GM23338 (cell line): ENCODE measurements around the gene TMEM214. TPM values are rescaled to one million over a fixed set of nuclear protein-coding genes. Genes with fewer than 3 reads are reported as not detected.

ENCODE experiments used
- ATAC-seq: fragments of 200-7000 bp; cut with Tn5 transposase; 3 replicates; pipeline ENCODE4 v1.9.1; 2020
- DNase-seq: peaks from one replicate; pipeline ENCODE4 v3.0.0-alpha.2; 2015; ENCODE audit warnings: low spot score
- H2AFZ ChIP-seq: fragments of 200-600 bp; sonication (generic); 2 replicates; pipeline ENCODE4 v1.8.0; 2016; ENCODE audit warnings: antibody characterized with exemption, mild to moderate bottlenecking, moderate library complexity
- H3F3A ChIP-seq: fragments of 200-600 bp; sonication (generic); replicated peaks from 2 replicates; pipeline ENCODE4 v1.8.0; 2017; ENCODE audit warnings: antibody characterized with exemption, mixed run types, low read depth
- H3K27ac ChIP-seq: fragments of 200-600 bp; sonication (generic); 2 replicates; pipeline ENCODE4 v1.6.1; 2016; ENCODE audit warnings: low read depth
- H3K27me3 ChIP-seq: fragments of 200-600 bp; sonication (generic); 2 replicates; pipeline ENCODE4 v1.8.0; 2016; ENCODE audit warnings: mild to moderate bottlenecking, mixed run types, moderate library complexity; ENCODE audit not compliant: insufficient read depth
- H3K36me3 ChIP-seq: fragments of 200-600 bp; sonication (generic); 2 replicates; pipeline ENCODE4 v1.8.0; 2016; ENCODE audit warnings: mild to moderate bottlenecking; ENCODE audit not compliant: insufficient read depth
- H3K4me1 ChIP-seq: fragments of 200-600 bp; sonication (generic); 2 replicates; pipeline ENCODE4 v1.8.0; 2016; ENCODE audit warnings: mild to moderate bottlenecking, moderate library complexity; ENCODE audit not compliant: insufficient read depth
- H3K4me2 ChIP-seq: fragments of 200-600 bp; sonication (generic); 2 replicates; pipeline ENCODE4 v1.7.1; 2017; ENCODE audit warnings: mixed run types
- H3K4me3 ChIP-seq: fragments of 200-600 bp; sonication (generic); 2 replicates; pipeline ENCODE4 v1.6.1; 2016; ENCODE audit warnings: mixed run types
- H3K79me2 ChIP-seq: fragments of 200-600 bp; sonication (generic); replicated peaks from 2 replicates; pipeline ENCODE4 v1.8.0; 2017; ENCODE audit warnings: mild to moderate bottlenecking; ENCODE audit not compliant: insufficient read depth
- H3K9me2 ChIP-seq: fragments of 200-600 bp; sonication (generic); 2 replicates; pipeline ENCODE4 v1.8.0; 2017; ENCODE audit not compliant: insufficient read depth
- H4K20me1 ChIP-seq: fragments of 200-600 bp; sonication (generic); replicated peaks from 2 replicates; pipeline ENCODE4 v1.8.0; 2017; ENCODE audit warnings: mild to moderate bottlenecking; ENCODE audit not compliant: insufficient read depth
- H3K27ac Mint-ChIP-seq: 2 replicates; pipeline ENCODE4 v1.8.0; 2020; ENCODE audit warnings: inconsistent platforms, mild to moderate bottlenecking, moderate library complexity, mixed read lengths
- H3K27me3 Mint-ChIP-seq: 3 replicates; pipeline ENCODE4 v1.8.0; 2022; ENCODE audit warnings: low read depth, mild to moderate bottlenecking, moderate library complexity, mixed read lengths, inconsistent platforms; ENCODE audit not compliant: insufficient read depth, poor library complexity
- H3K36me3 Mint-ChIP-seq: 3 replicates; pipeline ENCODE4 v1.8.0; 2021; ENCODE audit warnings: low read depth, mild to moderate bottlenecking, inconsistent platforms, moderate library complexity, mixed read lengths
- H3K4me1 Mint-ChIP-seq: 3 replicates; pipeline ENCODE4 v1.8.0; 2020; ENCODE audit warnings: mild to moderate bottlenecking, inconsistent platforms, mixed read lengths
- H3K4me3 Mint-ChIP-seq: 3 replicates; pipeline ENCODE4 v1.8.0; 2021; ENCODE audit warnings: moderate library complexity, mild to moderate bottlenecking, inconsistent platforms, mixed read lengths
- H3K9me3 Mint-ChIP-seq: 3 replicates; pipeline ENCODE4 v1.8.0; 2020; ENCODE audit warnings: moderate library complexity, mild to moderate bottlenecking, inconsistent platforms, mixed read lengths
- CREB1 ChIP-seq: fragments of 250-450 bp; sonication (Bioruptor Pico); IDR thresholded peaks from 2 replicates; pipeline ENCODE4 v1.5.0; 2020; ENCODE audit warnings: low read depth, mild to moderate bottlenecking, moderate library complexity
- CTCF ChIP-seq, 2 experiments: fragments of 200-600 bp in 1 of 2; sonication (generic) in 1 of 2; conservative IDR thresholded peaks; 2 replicates each; pipeline versions ENCODE4 v1.5.1 to v1.6.1; 2016 to 2017; ENCODE audit warnings: antibody characterized with exemption in 2 of 2, low read depth in 2 of 2, mild to moderate bottlenecking in 2 of 2, moderate library complexity in 1 of 2
- ETS1 ChIP-seq: IDR thresholded peaks from 2 replicates; pipeline ENCODE4 v1.6.1; 2016; ENCODE audit warnings: antibody characterized with exemption
- EZH2 ChIP-seq: fragments of 200-600 bp; sonication (generic); IDR thresholded peaks from one replicate; pipeline ENCODE4 v1.8.0; 2017; ENCODE audit warnings: antibody characterized with exemption, mild to moderate bottlenecking, low read depth; ENCODE audit not compliant: unreplicated experiment
- EZH2phosphoT487 ChIP-seq: fragments of 200-600 bp; sonication (generic); IDR thresholded peaks from one replicate; pipeline ENCODE4 v1.8.1; 2018; ENCODE audit warnings: antibody characterized with exemption; ENCODE audit not compliant: unreplicated experiment
- JUNB ChIP-seq: IDR thresholded peaks from one replicate; pipeline ENCODE4 v1.6.1; 2016; ENCODE audit warnings: antibody characterized with exemption; ENCODE audit not compliant: unreplicated experiment
- NANOG ChIP-seq: IDR thresholded peaks from 2 replicates; pipeline ENCODE4 v1.6.1; 2016; ENCODE audit warnings: antibody characterized with exemption, borderline replicate concordance
- REST ChIP-seq: IDR thresholded peaks from one replicate; pipeline ENCODE4 v1.6.1; 2018; ENCODE audit warnings: antibody characterized with exemption; ENCODE audit not compliant: unreplicated experiment
- STAT1 ChIP-seq: IDR thresholded peaks from one replicate; pipeline ENCODE4 v1.6.1; 2016; ENCODE audit warnings: antibody characterized with exemption; ENCODE audit not compliant: unreplicated experiment
- ZNF114 ChIP-seq: fragments of 250-450 bp; sonication (Bioruptor Pico); IDR thresholded peaks from 2 replicates; pipeline ENCODE4 v1.5.0; 2020; ENCODE audit warnings: mild to moderate bottlenecking, moderate library complexity
- ZNF331 ChIP-seq: fragments of 250-450 bp; sonication (Bioruptor Pico); IDR thresholded peaks from 2 replicates; pipeline ENCODE4 v1.5.0; 2020; ENCODE audit warnings: low read depth, mild to moderate bottlenecking, moderate library complexity
- polyA plus RNA-seq: library from polyadenylated mRNA; unstranded; fragments of >200 nt; fragmentation: Nextera tagmentation; extraction: Ambion mirVana; gene quantifications from 2 replicates; pipeline ENCODE4 v1.2.1, GENCODE V29; 2016
- total RNA-seq: library from RNA; depleted of rRNA; stranded (reverse); fragments of >200 nt; shearing (Covaris generic); gene quantifications from 2 replicates; pipeline ENCODE4 v1.2.3, GENCODE V29; 2014

The TMEM214 gene
- total and polyA plus RNA-seq, 2 experiments from 2014 or later = 18.4 to 36.5 TPM

- Histone ChIP-seq H3K4me2 (no peak overlapping the region), H3K27me3 (no peaks in the 10 kb centered on the region), H3K79me2 (peaks cover 19% of the 10 kb centered on the region), H3K4me3 (no peak overlapping the region), H3K27ac (no peak overlapping the region), H4K20me1 (peaks cover 13% of the 10 kb centered on the region), H3K4me1 (peaks cover 10% of the 10 kb centered on the region; the same call in 1 of the 2 replicates), H3K9me2 (no peaks in the 10 kb centered on the region), H3F3A (peaks cover 20% of the 10 kb centered on the region; the same call in 1 of the 2 replicates), H2AFZ (no peak overlapping the region), H3K36me3 (peaks cover 3% of the 10 kb centered on the region; the same call in 1 of the 2 replicates)
- H3K27ac Mint-ChIP-seq = no peak overlapping the region
- H3K4me1 Mint-ChIP-seq = peaks cover 9% of the 10 kb centered on the region
- no peaks in the 10 kb centered on the region; the same call in 2 of the 3 replicates for H3K9me3 Mint-ChIP-seq
- no peak for DNase-seq
- no peak for ATAC-seq
- H3K4me3 Mint-ChIP-seq = no peak overlapping the region
- H3K36me3 Mint-ChIP-seq = peaks cover 39% of the 10 kb centered on the region
- H3K27me3 Mint-ChIP-seq = peaks cover 14% of the 10 kb centered on the region
- TF ChIP-seq CTCF (conservative IDR thresholded peaks at IDR 0.05; ENCODE audit: low read depth in 2 of 2) = no peak
- no peak for TF ChIP-seq NANOG
- TF ChIP-seq EZH2 = no peak
- no peak for TF ChIP-seq EZH2phosphoT487
- TF ChIP-seq ETS1 = no peak
- TF ChIP-seq CREB1 = no peak
- no peak for TF ChIP-seq ZNF331 (CRISPR knock-in tag)
- TF ChIP-seq ZNF114 (CRISPR knock-in tag) = no peak
- TF ChIP-seq STAT1 = no peak
- TF ChIP-seq JUNB = no peak
Measured at GRCh38 chr2:27067385-27067784, 34.6 kb downstream of the TMEM214 start.

GRCh38 chr2:27069436-27069835, 36.7 kb downstream of the TMEM214 start:
- Histone ChIP-seq H3K4me2 (no peak overlapping the region), H3K9me2 (no peaks in the 10 kb centered on the region), H2AFZ (no peak overlapping the region), H3K36me3 (peaks cover 3% of the 10 kb centered on the region; the same call in 1 of the 2 replicates), H3F3A (peaks cover 18% of the 10 kb centered on the region; the same call in 1 of the 2 replicates), H4K20me1 (peaks cover 13% of the 10 kb centered on the region), H3K27ac (no peak overlapping the region), H3K79me2 (peaks cover 19% of the 10 kb centered on the region), H3K4me1 (peaks cover 19% of the 10 kb centered on the region), H3K27me3 (no peaks in the 10 kb centered on the region), H3K4me3 (no peak overlapping the region)
- H3K27ac Mint-ChIP-seq = no peak overlapping the region
- ATAC-seq = no peak
- peaks cover 39% of the 10 kb centered on the region for H3K36me3 Mint-ChIP-seq
- peaks cover 15% of the 10 kb centered on the region for H3K4me1 Mint-ChIP-seq
- no peak for DNase-seq
- no peaks in the 10 kb centered on the region; the same call in 2 of the 3 replicates for H3K9me3 Mint-ChIP-seq
- peaks cover 18% of the 10 kb centered on the region for H3K27me3 Mint-ChIP-seq
- H3K4me3 Mint-ChIP-seq = peak overlapping the region; percentile 99; the same call in 2 of the 3 replicates
- TF ChIP-seq EZH2 (no peak), ZNF331 (CRISPR knock-in tag) (no peak), REST (no peak), CTCF (conservative IDR thresholded peaks at IDR 0.05; ENCODE audit: low read depth in 2 of 2) (no peak), NANOG (no peak), CREB1 (no peak), JUNB (no peak), ETS1 (no peak), STAT1 (no peak)
